Dendritic cell treated with granulocyte-macrophage colony-stimulating factor and Interleukin-4, amounts not matched to agents 40 ng/mL and 50 ng/mL, for 4 days (primary cell): Measurements from ENCODE around the gene TRMT44.
"Not testable (repeated sequence)": the region's sequence is repeated elsewhere in the genome, so short reads cannot be mapped to it uniquely, and the experiment has no call there.

Source experiments
- H3K27ac Mint-ChIP-seq: one replicate; pipeline ENCODE4 v1.8.0; 2022; ENCODE audit warnings: mild to moderate bottlenecking, mixed read lengths
- H3K27me3 Mint-ChIP-seq: one replicate; pipeline ENCODE4 v1.8.0; 2022; ENCODE audit warnings: mild to moderate bottlenecking, mixed read lengths
- H3K36me3 Mint-ChIP-seq: one replicate; pipeline ENCODE4 v1.8.0; 2022; ENCODE audit warnings: low read depth, mixed read lengths
- H3K4me1 Mint-ChIP-seq: one replicate; pipeline ENCODE4 v1.8.0; 2022; ENCODE audit warnings: low read depth, mixed read lengths
- H3K4me3 Mint-ChIP-seq: one replicate; pipeline ENCODE4 v1.8.0; 2022; ENCODE audit warnings: mild to moderate bottlenecking, moderate library complexity, mixed read lengths
- H3K9me3 Mint-ChIP-seq: one replicate; pipeline ENCODE4 v1.8.0; 2022; ENCODE audit warnings: mixed read lengths
- intact Hi-C: fragments of 100-400 bp; cut with micrococcal nuclease; formaldehyde crosslinking; loops from one replicate; pipeline ENCODE4 v1.15.0; 2022

Gene TRMT44

DNA sequence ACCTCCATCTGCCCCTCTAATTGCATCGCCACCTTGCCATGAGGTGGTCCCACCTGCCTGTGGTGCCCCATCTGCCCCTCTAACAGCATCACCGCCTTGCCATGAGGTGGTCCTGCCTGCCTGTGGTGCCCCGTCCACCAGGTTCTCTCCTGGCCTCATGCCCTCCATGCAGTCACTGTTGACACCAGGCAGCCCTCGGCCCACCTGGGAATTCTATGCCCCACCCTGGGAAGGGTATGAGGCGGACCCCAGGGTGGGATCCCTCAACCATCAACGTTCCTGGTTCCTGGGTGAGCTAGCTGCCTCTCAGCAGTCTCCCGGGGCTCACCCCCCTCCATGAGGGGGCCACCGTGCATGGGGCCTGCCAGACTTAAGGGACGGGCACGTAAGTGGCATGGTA, 38.9 kb upstream of the TRMT44 start:
- intact Hi-C loops = loop anchor here (2.0 kb wide), 1 partner anchor 225 kb away; no protein-coding TSS in a partner anchor
- Mint-ChIP-seq H3K36me3 (peaks cover 86% of the 10 kb centered on the region), H3K4me1 (peaks cover 21% of the 10 kb centered on the region)

DNA sequence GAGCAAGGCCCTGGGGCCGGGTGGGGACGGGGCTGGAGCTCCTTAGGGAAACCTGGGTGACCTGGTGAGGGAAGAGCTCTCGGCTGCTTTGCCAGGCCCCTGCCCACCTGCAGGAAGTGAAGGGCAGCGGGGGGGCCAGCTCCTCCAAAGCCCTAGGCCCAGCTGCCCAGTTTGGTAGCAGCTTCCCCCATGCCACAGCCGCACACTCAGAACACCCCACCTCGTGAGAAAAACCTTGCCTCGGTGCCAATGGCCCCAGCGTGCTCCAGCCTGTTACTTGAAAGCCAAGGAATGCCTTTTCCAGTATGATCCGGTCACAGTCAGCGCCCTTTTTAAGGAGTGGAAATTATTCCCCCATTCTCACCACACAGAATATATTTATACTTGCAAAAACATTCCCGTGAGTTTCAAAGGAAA, 38.4 kb upstream of the TRMT44 start:
- no peak overlapping the region for H3K4me3 Mint-ChIP-seq
- intact Hi-C loops = loop anchor here (2.0 kb wide), 1 partner anchor 225 kb away; no protein-coding TSS in a partner anchor
- H3K4me1 Mint-ChIP-seq = peaks cover 21% of the 10 kb centered on the region
- peak overlapping the region; percentile 14 for H3K27ac Mint-ChIP-seq
- peaks cover 83% of the 10 kb centered on the region for H3K36me3 Mint-ChIP-seq
- no peaks in the 10 kb centered on the region for H3K27me3 Mint-ChIP-seq
- no peaks in the 10 kb centered on the region for H3K9me3 Mint-ChIP-seq

More for the DNA sequence above, 38.9 kb upstream of the TRMT44 start:
- no peaks in the 10 kb centered on the region for H3K9me3 Mint-ChIP-seq
- no peaks in the 10 kb centered on the region for H3K27me3 Mint-ChIP-seq
- H3K4me3 Mint-ChIP-seq = no peak overlapping the region
- H3K27ac Mint-ChIP-seq = no peak overlapping the region

DNA sequence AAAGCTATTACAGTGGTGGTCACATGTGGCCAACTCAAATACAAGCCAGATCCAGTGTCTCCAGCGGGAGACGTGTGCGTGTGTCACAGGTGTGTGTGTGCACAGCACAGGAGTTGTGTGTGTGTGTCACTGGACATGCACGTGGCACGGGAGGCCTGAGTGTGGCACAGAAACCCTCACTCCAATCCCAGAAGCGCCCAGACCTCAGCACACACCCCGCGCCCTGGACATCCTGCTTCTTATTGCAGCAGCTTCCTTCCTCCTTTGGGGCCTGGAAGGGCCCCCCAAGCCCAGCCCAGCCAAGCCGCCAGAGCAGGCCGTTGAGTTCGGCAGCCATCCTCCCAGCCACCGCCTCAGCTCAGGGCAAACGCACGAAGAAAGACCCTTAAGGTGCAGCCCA, 37.9 kb upstream of the TRMT44 start:
- no peaks in the 10 kb centered on the region for H3K9me3 Mint-ChIP-seq
- intact Hi-C loops = loop anchor here (1.0 to 2.0 kb wide), 3 partner anchors 135 to 226 kb away; no protein-coding TSS in a partner anchor
- H3K27ac Mint-ChIP-seq = peak overlapping the region; percentile 14
- H3K4me3 Mint-ChIP-seq = no peak overlapping the region
- H3K4me1 Mint-ChIP-seq = peaks cover 21% of the 10 kb centered on the region
- H3K36me3 Mint-ChIP-seq = peaks cover 81% of the 10 kb centered on the region
- H3K27me3 Mint-ChIP-seq = no peaks in the 10 kb centered on the region

DNA sequence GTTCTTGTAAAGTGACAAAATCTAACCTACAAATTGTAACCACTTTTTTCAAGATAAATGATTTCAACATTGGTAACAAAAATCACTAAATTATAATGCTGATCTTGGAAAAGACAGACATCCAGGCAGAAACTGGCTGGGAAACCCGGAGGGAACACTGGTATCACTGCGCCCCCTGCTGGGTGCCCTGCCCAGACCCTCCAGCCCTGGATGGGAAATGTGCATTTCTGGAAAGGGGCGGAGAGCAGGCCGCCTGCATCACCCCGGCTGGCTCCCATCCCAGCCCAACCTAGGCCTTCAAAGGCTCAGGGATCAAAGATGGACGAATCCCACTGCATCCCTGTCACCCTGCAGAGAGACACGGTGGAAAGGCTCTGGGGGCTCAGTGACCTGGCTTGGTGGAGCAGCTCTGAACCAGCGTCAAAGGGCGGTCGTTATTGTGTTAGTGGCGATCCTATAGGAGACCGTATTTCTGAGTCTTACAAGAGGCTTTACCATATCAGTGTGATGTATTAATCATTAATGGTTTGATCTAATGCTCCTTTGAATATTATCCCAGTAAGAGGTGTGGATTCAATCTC, 37.3 kb upstream of the TRMT44 start:
- peaks cover 83% of the 10 kb centered on the region for H3K36me3 Mint-ChIP-seq
- H3K27me3 Mint-ChIP-seq = no peaks in the 10 kb centered on the region
- no peaks in the 10 kb centered on the region for H3K9me3 Mint-ChIP-seq
- H3K27ac Mint-ChIP-seq = no peak overlapping the region
- intact Hi-C loops = loop anchor here (1.0 to 2.0 kb wide), 3 partner anchors 136 to 226 kb away; no protein-coding TSS in a partner anchor
- no peak overlapping the region for H3K4me3 Mint-ChIP-seq
- peaks cover 21% of the 10 kb centered on the region for H3K4me1 Mint-ChIP-seq

DNA sequence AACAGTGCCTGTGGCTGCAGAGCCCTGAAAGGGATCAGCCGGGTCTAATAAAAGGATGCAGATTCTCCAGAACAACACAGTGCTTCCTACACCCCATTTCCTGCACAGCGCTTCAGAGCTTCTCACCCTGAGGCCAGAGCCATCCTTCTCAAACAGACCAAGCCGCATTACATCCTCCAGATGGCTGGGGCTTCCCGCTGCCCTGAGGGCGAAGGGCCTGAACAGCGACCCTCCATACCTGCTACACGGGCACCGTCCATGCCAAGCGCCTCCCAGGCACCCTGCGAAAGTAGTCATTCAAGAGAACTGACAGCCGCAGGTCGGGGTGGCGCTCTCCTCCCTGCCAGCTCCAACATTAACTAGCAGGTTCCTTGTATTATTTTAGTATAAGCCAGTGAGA, 36.6 kb upstream of the TRMT44 start:
- no peaks in the 10 kb centered on the region for H3K9me3 Mint-ChIP-seq
- H3K27me3 Mint-ChIP-seq = no peaks in the 10 kb centered on the region

DNA sequence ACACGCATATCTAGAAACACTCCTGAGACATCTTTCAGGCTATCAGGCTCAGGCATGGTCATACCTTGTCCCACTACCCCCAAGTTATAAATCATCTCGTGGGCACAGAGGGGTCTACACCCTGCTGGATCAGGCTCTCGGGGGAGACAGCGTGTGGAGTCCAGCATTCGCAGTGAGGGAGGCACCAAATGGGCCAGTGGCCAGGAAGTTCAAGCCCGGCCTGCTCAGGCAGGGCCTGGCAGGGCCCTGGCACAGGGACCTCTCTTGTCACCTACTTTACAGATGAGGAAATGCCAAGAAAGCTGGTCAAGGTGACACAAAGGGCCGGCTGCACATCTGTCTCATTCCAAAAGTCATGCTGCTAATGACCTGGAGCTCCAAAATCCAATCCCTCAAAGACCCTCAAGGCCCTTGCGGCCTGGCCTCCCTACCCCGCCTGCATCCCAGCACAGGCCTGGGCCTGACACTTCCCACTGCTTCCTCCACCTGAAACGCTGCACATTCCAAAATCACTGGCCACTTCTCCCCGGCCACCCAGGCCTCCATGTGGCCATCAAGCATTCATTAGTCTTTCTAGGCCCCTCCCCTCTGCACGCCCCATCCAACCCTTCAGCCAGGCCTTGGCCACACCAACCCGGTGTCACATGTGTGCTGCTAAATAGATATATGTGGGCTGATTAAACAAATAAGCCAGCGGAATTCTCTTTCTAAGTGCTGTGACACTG, 35.6 kb upstream of the TRMT44 start:
- Mint-ChIP-seq H3K27ac (no peak overlapping the region), H3K36me3 (peaks cover 81% of the 10 kb centered on the region), H3K9me3 (no peaks in the 10 kb centered on the region), H3K27me3 (no peaks in the 10 kb centered on the region), H3K4me3 (no peak overlapping the region), H3K4me1 (peaks cover 31% of the 10 kb centered on the region)
- intact Hi-C loops = no loop called here

More for the DNA sequence above, 36.6 kb upstream of the TRMT44 start:
- intact Hi-C loops = loop anchor here (1.0 to 2.0 kb wide), 3 partner anchors 137 to 227 kb away; no protein-coding TSS in a partner anchor
- Mint-ChIP-seq H3K4me3 (no peak overlapping the region), H3K27ac (no peak overlapping the region), H3K4me1 (peaks cover 22% of the 10 kb centered on the region), H3K36me3 (peaks cover 79% of the 10 kb centered on the region)

DNA sequence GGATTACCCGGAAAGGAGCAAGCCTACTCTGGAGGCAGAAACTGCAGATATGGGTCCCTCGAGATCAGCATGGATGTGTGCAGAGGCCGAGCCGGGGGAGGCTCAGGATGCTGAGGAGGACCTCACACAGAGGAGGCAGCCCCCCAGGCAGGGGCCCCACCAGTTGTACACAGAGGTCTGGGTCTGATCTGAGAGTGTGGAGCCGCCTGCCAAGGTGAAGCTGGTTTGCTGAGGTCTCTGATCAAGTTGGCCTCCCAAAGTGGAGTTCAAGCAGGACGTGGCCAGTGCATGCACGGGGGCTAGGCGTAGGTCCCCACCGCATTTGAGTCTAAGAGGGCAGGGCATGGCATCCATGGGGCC, 35.1 kb upstream of the TRMT44 start:
- Mint-ChIP-seq H3K27ac (no peak overlapping the region), H3K4me3 (no peak overlapping the region), H3K9me3 (no peaks in the 10 kb centered on the region), H3K27me3 (no peaks in the 10 kb centered on the region), H3K4me1 (peaks cover 32% of the 10 kb centered on the region), H3K36me3 (peaks cover 83% of the 10 kb centered on the region)
- intact Hi-C loops = no loop called here

DNA sequence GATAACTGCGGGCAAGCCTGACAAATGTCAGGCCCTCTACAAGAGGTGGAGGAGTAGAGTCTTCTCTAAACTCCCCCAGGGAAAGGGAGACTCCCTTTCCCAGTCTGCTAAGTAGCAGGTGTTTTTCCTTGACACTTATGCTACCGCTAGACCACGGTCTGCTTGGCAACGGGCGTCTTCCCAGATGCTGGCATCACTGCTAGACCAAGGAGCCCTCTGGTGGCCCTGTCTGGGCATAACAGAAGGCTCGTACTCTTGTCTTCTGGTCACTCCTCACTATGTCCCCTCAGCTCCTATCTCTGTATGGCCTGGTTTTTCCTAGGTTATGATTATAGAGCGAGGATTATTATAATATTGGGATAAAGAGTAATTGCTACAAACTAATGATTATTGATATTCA, 33.7 kb upstream of the TRMT44 start:
- H3K9me3 Mint-ChIP-seq, intact Hi-C loops, H3K4me3 Mint-ChIP-seq, H3K27me3 Mint-ChIP-seq, H3K27ac Mint-ChIP-seq: not testable (repeated sequence)
- Mint-ChIP-seq H3K4me1 (peaks cover 29% of the 10 kb centered on the region), H3K36me3 (peaks cover 84% of the 10 kb centered on the region)

DNA sequence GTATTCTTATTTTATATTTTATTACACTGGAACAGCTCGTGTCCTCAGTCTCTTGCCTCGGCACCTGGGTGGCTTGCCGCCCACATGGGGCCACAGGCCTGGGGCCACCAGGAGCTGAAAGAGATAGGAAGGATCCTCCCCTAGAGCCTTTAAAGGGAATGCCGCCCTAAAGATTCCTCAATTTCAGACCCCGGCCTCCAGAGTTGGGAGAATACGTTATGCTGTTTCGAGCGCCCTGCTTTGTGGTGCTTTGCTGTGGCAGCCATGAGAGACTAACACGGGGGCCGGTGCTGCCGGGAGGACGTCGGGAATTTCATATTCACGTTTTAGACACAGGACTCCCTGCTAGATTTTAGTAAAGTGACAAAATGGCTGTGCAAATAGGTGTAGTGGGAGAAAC, 33.3 kb upstream of the TRMT44 start:
- intact Hi-C loops = no loop called here
- Mint-ChIP-seq H3K4me1 (peaks cover 28% of the 10 kb centered on the region), H3K27me3 (no peaks in the 10 kb centered on the region), H3K4me3 (no peak overlapping the region), H3K27ac (no peak overlapping the region), H3K9me3 (no peaks in the 10 kb centered on the region), H3K36me3 (peaks cover 84% of the 10 kb centered on the region)

DNA sequence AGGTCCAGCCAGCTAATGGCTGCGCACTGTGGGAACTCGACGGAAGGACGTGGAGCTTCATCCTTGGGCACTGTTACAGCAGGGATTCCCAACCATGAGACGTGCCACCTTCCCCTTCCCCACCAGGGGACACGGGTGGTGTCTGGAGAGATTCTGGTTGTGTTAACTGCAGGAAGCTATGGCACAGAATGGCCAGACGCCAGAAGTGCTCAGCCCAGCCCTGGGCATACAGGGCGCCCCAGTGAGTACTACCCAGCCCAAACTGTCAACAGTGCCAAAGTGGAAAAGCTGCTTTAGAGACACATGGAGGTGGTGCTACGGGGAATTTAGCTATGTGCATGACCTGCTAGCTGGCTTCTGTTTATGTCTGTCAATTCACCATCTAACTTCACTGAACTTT, 32.8 kb upstream of the TRMT44 start:
- Mint-ChIP-seq H3K36me3 (peaks cover 86% of the 10 kb centered on the region), H3K27ac (no peak overlapping the region), H3K4me1 (peaks cover 23% of the 10 kb centered on the region), H3K9me3 (no peaks in the 10 kb centered on the region), H3K4me3 (no peak overlapping the region), H3K27me3 (no peaks in the 10 kb centered on the region)
- intact Hi-C loops = no loop called here

DNA sequence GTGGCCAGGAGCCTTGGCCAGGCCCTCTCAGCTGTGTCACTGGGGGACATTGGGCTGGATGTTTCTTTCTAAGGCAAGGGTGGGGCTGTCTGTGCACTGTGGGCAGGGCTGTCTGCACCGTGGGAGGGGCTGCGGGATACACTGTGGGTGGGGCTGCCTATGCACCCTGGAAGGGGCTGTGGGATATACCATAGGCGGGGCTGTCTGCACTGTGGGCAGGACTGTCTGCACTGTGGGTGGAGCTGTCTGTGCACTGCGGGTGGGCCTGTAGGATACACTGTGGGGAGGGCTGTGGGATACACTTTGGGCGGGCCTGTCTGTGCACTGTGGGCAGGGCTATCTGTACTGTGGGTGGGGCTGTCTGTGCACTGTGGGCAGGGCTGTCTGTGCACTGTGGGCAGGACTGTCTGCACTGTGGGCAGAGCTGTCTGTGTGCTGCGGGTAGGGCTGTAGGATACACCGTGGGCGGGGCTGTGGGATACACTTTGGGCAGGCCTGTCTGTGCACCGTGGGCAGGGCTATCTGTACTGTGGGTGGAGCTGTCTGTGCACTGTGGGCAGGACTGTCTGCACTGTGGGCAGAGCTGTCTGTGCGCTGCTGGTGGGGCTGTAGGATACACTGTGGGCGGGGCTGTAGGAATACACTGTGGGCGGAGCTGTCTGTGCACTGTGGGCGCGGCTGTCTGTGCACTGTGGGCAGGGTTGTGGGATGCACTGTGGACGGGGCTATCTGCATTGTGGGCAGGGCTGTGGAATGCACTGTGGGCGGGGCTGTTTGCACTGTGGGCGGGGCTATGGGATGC, 31.1 kb upstream of the TRMT44 start:
- peaks cover 87% of the 10 kb centered on the region for H3K36me3 Mint-ChIP-seq
- intact Hi-C loops = no loop called here
- peak overlapping the region; percentile 5 for H3K27ac Mint-ChIP-seq
- peaks cover 16% of the 10 kb centered on the region for H3K4me1 Mint-ChIP-seq
- H3K27me3 Mint-ChIP-seq = no peaks in the 10 kb centered on the region
- no peak overlapping the region for H3K4me3 Mint-ChIP-seq
- H3K9me3 Mint-ChIP-seq = no peaks in the 10 kb centered on the region

DNA sequence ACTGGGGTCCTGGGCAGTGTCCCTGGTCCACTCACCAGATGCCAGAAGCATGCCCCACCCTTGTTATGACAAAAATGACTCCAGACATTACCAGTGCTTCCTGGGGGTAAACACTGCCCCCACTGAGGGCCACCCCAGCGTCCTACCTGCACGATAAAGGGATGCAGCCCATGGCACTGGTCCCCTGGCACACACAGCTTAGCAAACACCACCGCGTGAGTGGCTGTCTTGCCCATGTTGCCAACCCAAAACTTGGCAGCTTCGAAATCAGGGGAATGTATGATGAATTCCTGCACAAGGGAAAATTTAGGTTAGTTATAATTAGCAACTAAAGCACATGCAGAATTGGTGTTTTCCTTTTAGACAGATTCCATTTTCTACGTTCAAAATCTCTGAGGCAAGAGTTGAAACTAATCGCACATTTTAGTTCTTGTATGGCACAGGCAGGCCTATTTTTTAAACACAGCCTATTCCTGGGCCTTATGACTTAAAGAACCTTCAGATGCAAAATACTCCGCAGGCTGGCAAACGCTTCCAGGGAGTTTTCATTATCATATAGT, 30.4 kb upstream of the TRMT44 start:
- Mint-ChIP-seq H3K36me3 (peaks cover 87% of the 10 kb centered on the region), H3K9me3 (no peaks in the 10 kb centered on the region), H3K4me1 (peaks cover 16% of the 10 kb centered on the region), H3K27me3 (no peaks in the 10 kb centered on the region), H3K4me3 (no peak overlapping the region), H3K27ac (no peak overlapping the region)
- intact Hi-C loops = no loop called here

DNA sequence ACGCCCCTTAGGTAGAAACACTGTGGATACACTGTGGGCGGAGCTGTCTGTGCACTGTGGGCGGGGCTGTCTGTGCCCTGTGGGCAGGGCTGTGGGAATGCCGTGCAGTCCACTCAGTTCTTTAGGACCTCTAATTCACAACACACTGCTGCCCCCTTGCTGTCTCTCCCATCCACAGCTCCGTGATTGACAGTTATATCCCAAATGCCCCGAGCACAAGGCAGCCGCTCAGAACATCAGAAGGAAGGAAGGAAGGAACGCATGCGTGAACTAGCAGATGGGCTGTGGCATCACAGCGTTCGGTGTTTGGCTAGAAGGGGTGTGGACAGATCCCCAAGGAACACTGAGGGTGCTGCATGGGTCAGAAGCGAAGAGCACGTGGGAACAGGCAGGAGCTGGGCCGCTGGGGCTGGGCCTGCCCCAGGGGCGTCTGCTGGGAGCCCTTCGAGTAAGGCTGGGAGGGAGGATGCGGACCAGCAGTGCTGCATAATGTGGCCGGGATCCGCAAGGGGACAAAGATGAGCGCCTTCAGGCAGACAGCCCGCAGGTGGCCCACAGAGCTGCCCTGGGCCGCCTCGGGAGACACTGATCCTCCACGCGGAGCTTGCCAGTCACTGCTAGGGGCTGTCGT, 29.8 kb upstream of the TRMT44 start:
- H3K9me3 Mint-ChIP-seq = no peaks in the 10 kb centered on the region
- no peak overlapping the region for H3K27ac Mint-ChIP-seq
- H3K27me3 Mint-ChIP-seq = no peaks in the 10 kb centered on the region
- peaks cover 16% of the 10 kb centered on the region for H3K4me1 Mint-ChIP-seq
- peaks cover 87% of the 10 kb centered on the region for H3K36me3 Mint-ChIP-seq
- intact Hi-C loops = no loop called here
- no peak overlapping the region for H3K4me3 Mint-ChIP-seq
